Cardiac muscle cell (in vitro differentiated cells and primary cell): ENCODE data around the gene DIP2A. TPM values are rescaled to one million over a fixed set of nuclear protein-coding genes. Genes with fewer than 3 reads are reported as not detected.
A peak's percentile ranks its signal among the peaks of the same experiment; 100 is the strongest.

Experiments used
- DNase-seq, 2 donors: peaks; one replicate each; pipeline versions ENCODE4 v3.0.0 to v3.0.0-alpha.2; 2010 to 2017; ENCODE audit warnings: low read depth in 1 of 2, low spot score in 1 of 2
- H3K27ac ChIP-seq: fragments of 200-600 bp; sonication (generic); 2 replicates; pipeline ENCODE4 v1.5.1; 2016
- H3K27me3 ChIP-seq: fragments of 200-600 bp; sonication (generic); 2 replicates; pipeline ENCODE4 v1.6.0; 2016; ENCODE audit warnings: control low read depth
- H3K36me3 ChIP-seq: fragments of 200-600 bp; sonication (generic); 2 replicates; pipeline ENCODE4 v1.5.1; 2016; ENCODE audit warnings: control low read depth
- H3K4me1 ChIP-seq: fragments of 200-600 bp; sonication (generic); 2 replicates; pipeline ENCODE4 v1.8.1; 2017; ENCODE audit warnings: low read depth, mild to moderate bottlenecking, mixed run types
- H3K4me3 ChIP-seq: fragments of 200-600 bp; sonication (generic); 2 replicates; pipeline ENCODE4 v1.5.1; 2016; ENCODE audit warnings: mild to moderate bottlenecking
- H3K9me3 ChIP-seq: fragments of 200-600 bp; sonication (generic); 2 replicates; pipeline ENCODE4 v1.5.1; 2017; ENCODE audit warnings: low read depth, mild to moderate bottlenecking, control low read depth
- polyA plus RNA-seq: library from polyadenylated mRNA; unstranded; fragments of >200 nt; fragmentation: Nextera tagmentation; extraction: Ambion mirVana; gene quantifications from 2 replicates; pipeline ENCODE4 v1.2.1, GENCODE V29; 2016
- total RNA-seq: library from RNA; depleted of rRNA; stranded (reverse); fragments of >200 nt; gene quantifications from 2 replicates; pipeline ENCODE4 v1.2.3, GENCODE V29; 2016
- TF ChIP-seq, protein P1 (sequence below): IDR thresholded peaks from 2 replicates; pipeline ENCODE4 v1.5.1; 2012; ENCODE audit warnings: low read depth, mild to moderate bottlenecking, low read length

The DIP2A gene
- total and polyA plus RNA-seq, 2 experiments from 2014 or later: 21.7 to 42.2 TPM

DNA sequence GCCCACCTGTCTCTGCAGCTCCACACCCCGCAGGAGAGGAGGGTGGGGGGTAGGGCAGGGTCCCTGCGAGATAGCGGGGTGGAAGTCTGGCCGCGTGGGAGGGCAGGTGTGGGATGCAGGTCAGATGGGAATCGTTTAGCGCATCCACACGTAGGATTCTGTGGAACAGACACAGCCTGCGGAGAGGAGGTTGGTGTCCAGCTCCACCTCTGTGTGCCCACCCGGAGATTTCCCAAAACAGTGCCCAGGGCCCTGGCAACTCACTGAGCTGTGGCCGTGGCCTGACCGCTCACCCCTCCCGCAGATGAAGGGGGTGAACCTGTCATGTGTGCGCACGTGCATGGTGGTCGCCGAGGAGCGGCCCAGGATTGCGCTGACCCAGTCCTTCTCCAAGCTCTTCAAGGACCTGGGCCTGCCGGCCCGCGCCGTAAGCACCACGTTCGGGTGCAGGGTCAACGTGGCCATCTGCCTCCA, 99.3 kb downstream of the DIP2A start:
- no peak for DNase-seq
- Histone ChIP-seq H3K9me3 (no peaks in the 10 kb centered on the region), H3K27ac (no peak overlapping the region), H3K36me3 (peaks cover 42% of the 10 kb centered on the region), H3K4me3 (no peak overlapping the region), H3K4me1 (peaks cover 6% of the 10 kb centered on the region), H3K27me3 (no peaks in the 10 kb centered on the region)
- TF ChIP-seq, protein P1, sequence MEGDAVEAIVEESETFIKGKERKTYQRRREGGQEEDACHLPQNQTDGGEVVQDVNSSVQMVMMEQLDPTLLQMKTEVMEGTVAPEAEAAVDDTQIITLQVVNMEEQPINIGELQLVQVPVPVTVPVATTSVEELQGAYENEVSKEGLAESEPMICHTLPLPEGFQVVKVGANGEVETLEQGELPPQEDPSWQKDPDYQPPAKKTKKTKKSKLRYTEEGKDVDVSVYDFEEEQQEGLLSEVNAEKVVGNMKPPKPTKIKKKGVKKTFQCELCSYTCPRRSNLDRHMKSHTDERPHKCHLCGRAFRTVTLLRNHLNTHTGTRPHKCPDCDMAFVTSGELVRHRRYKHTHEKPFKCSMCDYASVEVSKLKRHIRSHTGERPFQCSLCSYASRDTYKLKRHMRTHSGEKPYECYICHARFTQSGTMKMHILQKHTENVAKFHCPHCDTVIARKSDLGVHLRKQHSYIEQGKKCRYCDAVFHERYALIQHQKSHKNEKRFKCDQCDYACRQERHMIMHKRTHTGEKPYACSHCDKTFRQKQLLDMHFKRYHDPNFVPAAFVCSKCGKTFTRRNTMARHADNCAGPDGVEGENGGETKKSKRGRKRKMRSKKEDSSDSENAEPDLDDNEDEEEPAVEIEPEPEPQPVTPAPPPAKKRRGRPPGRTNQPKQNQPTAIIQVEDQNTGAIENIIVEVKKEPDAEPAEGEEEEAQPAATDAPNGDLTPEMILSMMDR: no peak

DNA sequence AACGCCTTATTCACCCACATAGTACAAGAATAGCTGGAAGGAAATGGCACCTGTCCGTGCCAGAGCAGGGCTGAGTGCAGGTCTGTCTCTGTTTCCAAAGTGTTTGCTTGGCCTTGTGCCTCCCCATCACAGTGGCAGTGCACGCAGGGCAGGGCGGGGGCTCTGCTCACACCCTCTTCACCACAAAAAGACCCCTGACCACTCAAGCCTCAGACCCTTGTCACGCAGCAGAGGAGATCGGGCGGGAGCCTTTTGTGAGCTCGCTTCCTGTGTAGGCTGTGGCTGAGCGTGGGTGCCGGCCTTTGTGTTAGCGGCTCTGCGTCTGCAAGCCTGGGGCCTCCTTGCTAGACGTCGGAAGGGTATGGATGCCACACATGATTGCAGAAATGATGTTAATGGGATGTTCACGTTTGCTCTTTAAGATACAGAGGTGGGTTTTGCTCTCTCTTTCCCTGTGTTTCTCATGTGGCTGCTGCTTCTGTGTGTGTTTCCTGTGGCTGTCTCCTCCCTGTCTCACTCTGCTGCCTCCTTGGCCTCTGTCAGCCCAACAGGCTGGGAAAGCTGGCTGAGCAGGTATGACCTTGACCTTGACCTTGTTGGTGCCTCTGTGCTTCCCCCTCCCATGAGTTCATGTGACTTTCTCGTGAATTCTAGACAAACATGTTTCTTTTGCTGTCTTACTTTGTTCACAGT, 100.7 kb downstream of the DIP2A start:
- peak in 1 of 2 donors; percentile 44 for DNase-seq
- no peaks in the 10 kb centered on the region for H3K27me3 ChIP-seq
- H3K27ac ChIP-seq: peak overlapping the region; percentile 67
- peaks cover 6% of the 10 kb centered on the region for H3K4me1 ChIP-seq
- TF ChIP-seq, protein P1: no peak
- H3K9me3 ChIP-seq: no peaks in the 10 kb centered on the region
- H3K36me3 ChIP-seq: peaks cover 41% of the 10 kb centered on the region
- no peak overlapping the region for H3K4me3 ChIP-seq

DNA sequence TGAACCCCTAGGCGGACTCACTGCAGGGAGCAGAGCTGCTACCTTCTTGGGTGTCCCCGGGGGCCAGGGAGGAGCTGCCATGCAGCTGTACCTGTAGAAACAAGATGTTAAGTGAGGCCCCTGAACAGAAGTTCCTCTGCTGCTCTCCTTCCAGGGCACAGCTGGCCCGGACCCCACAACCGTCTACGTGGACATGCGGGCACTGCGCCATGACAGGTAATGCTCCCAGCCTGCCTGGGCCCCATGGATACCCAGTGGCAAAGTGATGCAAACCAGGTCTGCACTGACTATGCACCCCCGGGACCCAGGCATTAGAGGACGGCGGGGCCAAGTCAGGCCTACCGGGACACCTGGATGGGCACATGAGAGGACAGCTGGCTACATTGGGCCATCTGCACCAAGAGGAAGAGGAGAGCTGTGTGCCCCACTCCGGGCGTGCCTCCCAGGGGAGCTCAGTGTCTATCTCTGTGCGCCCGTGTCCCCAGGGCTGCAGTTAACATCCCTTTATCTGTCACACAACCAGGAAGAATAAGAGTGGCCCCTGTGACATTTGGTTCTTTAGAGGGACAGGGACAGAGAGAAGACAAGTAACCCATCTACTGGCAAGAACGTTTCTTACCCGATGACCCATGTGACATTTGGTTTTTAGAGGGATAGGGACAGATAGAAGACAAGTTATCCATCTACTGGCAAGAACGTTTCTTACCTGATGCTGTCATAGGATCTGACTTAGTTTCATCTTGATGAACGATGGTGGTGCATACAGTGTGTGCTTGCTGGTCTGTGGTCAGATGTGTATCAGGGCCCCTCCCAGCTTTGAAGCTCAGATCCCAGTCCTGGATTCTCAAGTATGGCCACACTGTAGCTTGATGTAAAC, 102.1 kb downstream of the DIP2A start:
- Histone ChIP-seq H3K27me3 (no peaks in the 10 kb centered on the region), H3K36me3 (peaks cover 40% of the 10 kb centered on the region)
- no peak for DNase-seq

DNA sequence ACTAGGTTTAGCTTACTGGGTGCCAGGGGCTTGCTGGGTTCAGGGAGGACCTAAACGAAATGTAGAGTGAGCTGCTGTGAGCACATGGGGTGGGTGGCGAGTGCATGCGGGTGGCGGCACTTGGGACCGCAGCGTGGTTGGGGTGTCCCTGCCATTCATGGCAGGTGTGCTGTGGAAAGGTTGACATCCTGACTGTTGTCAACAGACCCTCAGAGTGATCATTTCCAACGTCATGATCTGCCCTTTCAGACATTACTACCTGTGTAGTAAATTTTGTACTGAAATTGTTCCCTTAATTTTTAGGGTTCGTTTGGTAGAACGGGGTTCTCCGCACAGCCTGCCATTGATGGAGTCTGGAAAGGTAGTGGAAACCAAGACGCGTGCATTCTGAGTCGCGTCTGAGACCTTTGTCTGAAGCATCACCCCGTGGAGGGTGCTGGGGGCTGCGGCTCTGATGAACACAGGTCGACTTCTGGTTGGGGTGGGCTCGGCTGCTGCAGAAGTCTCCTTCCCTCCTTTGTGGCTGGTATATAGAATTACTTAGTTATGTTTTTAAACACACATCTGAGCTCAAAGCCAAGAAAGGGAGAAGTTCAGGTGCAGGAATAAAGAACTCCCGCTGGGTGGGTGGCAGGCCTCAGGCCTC, 102.9 kb downstream of the DIP2A start:
- TF ChIP-seq, protein P1: no peak
- Histone ChIP-seq H3K4me1 (peaks cover 6% of the 10 kb centered on the region), H3K36me3 (peaks cover 35% of the 10 kb centered on the region), H3K27me3 (no peaks in the 10 kb centered on the region), H3K4me3 (no peak overlapping the region), H3K27ac (no peak overlapping the region), H3K9me3 (no peaks in the 10 kb centered on the region)
- DNase-seq: no peak

More for the DNA sequence above, 102.1 kb downstream of the DIP2A start:
- Histone ChIP-seq H3K27ac (no peak overlapping the region), H3K4me3 (no peak overlapping the region), H3K9me3 (no peaks in the 10 kb centered on the region), H3K4me1 (peaks cover 6% of the 10 kb centered on the region)
- TF ChIP-seq, protein P1: no peak

DNA sequence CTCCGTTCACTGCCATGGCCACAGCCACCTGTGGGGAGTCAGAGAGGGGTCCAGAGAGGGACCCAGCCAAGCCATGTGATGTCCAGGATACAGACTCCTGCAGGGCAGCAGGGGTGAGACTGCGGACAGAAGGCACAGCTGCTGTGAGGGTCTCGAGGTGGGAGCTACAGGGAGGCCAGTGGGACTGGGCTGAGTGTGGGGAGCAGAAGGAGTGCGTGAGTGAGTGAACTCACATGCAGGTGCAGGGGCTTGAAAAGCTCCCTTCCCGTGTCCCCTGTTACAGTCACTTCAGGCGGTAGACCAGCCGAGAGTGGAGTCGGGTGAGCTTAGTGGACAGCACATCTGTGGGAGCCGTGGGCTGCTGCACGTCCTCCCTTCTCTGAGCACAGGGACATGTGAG, 103.8 kb downstream of the DIP2A start:
- Histone ChIP-seq H3K9me3 (no peaks in the 10 kb centered on the region), H3K27ac (no peak overlapping the region), H3K36me3 (peaks cover 31% of the 10 kb centered on the region), H3K4me3 (no peak overlapping the region), H3K27me3 (no peaks in the 10 kb centered on the region), H3K4me1 (peaks cover 6% of the 10 kb centered on the region)
- TF ChIP-seq, protein P1: no peak
- DNase-seq: no peak
